Gastrocnemius medialis (tissue), 4 donors: Measurements from ENCODE around the gene KRTAP10-7.

Experiments used
- POLR2A ChIP-seq, 2 donors: fragments of 450-650 bp; IDR thresholded peaks; one replicate each; pipeline ENCODE4 v1.6.1; 2017; ENCODE audit warnings: antibody characterized with exemption in 2 of 2, mild to moderate bottlenecking in 2 of 2, moderate library complexity in 2 of 2
- TF ChIP-seq, protein P1 (sequence below), 5 experiments: fragments of 450-650 bp in 3 of 5; fragments of 200-600 bp in 2 of 5; sonication (generic) in 2 of 5; IDR thresholded peaks in 4 of 5; conservative IDR thresholded peaks in 1 of 5; 1 replicate in 4 of 5; 2 replicates in 1 of 5; pipeline ENCODE4 v1.5.1; 2016 to 2019; ENCODE audit warnings: antibody characterized with exemption in 5 of 5, mild to moderate bottlenecking in 3 of 5, moderate library complexity in 3 of 5

DNA sequence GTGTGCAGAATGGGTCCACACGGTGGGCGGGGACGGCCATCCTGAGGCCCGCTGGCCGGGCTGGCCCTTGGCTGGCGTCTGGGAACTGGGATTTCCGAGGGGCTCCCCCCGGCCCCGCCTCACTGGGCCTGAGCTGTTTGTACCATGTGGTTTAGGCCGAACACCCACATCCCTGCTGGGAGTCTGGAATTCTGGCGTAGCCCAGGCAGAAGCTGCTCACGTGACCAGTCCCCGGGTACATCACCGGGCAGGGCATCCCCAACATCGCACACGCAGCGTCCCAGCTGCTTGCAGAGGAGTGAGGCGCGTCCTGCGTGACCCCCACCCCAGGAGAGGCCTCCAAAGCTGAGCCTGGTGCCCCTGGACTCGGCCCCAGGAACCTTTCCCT, 2.1 kb downstream of the KRTAP10-7 start:
- TF ChIP-seq, protein P1, sequence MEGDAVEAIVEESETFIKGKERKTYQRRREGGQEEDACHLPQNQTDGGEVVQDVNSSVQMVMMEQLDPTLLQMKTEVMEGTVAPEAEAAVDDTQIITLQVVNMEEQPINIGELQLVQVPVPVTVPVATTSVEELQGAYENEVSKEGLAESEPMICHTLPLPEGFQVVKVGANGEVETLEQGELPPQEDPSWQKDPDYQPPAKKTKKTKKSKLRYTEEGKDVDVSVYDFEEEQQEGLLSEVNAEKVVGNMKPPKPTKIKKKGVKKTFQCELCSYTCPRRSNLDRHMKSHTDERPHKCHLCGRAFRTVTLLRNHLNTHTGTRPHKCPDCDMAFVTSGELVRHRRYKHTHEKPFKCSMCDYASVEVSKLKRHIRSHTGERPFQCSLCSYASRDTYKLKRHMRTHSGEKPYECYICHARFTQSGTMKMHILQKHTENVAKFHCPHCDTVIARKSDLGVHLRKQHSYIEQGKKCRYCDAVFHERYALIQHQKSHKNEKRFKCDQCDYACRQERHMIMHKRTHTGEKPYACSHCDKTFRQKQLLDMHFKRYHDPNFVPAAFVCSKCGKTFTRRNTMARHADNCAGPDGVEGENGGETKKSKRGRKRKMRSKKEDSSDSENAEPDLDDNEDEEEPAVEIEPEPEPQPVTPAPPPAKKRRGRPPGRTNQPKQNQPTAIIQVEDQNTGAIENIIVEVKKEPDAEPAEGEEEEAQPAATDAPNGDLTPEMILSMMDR (IDR thresholded peaks at IDR 0.05 in 4 of 5, conservative IDR thresholded peaks at IDR 0.05 in 1 of 5): no peak
- TF ChIP-seq POLR2A (IDR thresholded peaks at IDR 0.05): no peak
